Midbrain (tissue), 1 donor: ENCODE data around the gene GAS7.
"Not testable (repeated sequence)": the region's sequence is repeated elsewhere in the genome, so short reads cannot be mapped to it uniquely, and the experiment has no call there.

Experiments
- DNase-seq: peaks from one replicate; lab custom pipeline; 2025; lab: John Stamatoyannopoulos, UW

GAS7 gene

GRCh38 chr17:10109146-10109545 is 89.3 kb downstream of the GAS7 start:
- DNase-seq = no peak

- no peak for DNase-seq
These were observed 90.9 kb downstream of the GAS7 start for GRCh38 chr17:10107316-10108165.

GRCh38 chr17:10106067-10106466 is 92.3 kb downstream of the GAS7 start:
- no peak for DNase-seq

GRCh38 chr17:10105513-10106001 is 92.8 kb downstream of the GAS7 start:
- DNase-seq = no peak

- DNase-seq = no peak
These were observed 94.7 kb downstream of the GAS7 start for GRCh38 chr17:10103712-10104111.

GRCh38 chr17:10102817-10103216 is 95.6 kb downstream of the GAS7 start:
- DNase-seq = no peak

GRCh38 chr17:10099051-10099571 is 99.3 kb downstream of the GAS7 start:
- DNase-seq = no peak

GRCh38 chr17:10096596-10096995 is 101.8 kb downstream of the GAS7 start:
- DNase-seq = no peak

GRCh38 chr17:10095295-10095694 is 103.1 kb downstream of the GAS7 start:
- not testable (repeated sequence) for DNase-seq

GRCh38 chr17:10094797-10095196 is 103.6 kb downstream of the GAS7 start:
- no peak for DNase-seq

- DNase-seq = no peak
These were observed 105.8 kb downstream of the GAS7 start for GRCh38 chr17:10092595-10092994.

GRCh38 chr17:10091046-10091445 is 107.4 kb downstream of the GAS7 start:
- DNase-seq = no peak

GRCh38 chr17:10089196-10089804 is 109.1 kb downstream of the GAS7 start:
- no peak for DNase-seq

GRCh38 chr17:10088444-10088843 is 110.0 kb downstream of the GAS7 start:
- DNase-seq = no peak

- DNase-seq = no peak
These were observed 111.1 kb downstream of the GAS7 start for GRCh38 chr17:10087355-10087754.

- no peak for DNase-seq
These were observed 114.5 kb downstream of the GAS7 start for GRCh38 chr17:10083864-10084263.

GRCh38 chr17:10082795-10083194 is 115.6 kb downstream of the GAS7 start:
- no peak for DNase-seq

GRCh38 chr17:10081571-10082169 is 116.7 kb downstream of the GAS7 start:
- DNase-seq = no peak

- no peak for DNase-seq
These were observed 120.7 kb downstream of the GAS7 start for GRCh38 chr17:10077561-10078299.

- no peak for DNase-seq
These were observed 122.5 kb downstream of the GAS7 start for GRCh38 chr17:10075919-10076318.

- DNase-seq = no peak
These were observed 124.5 kb downstream of the GAS7 start for GRCh38 chr17:10073941-10074340.
